Colon (tissue), 2 donors: ENCODE measurements around the gene COLQ.

Experiments used
- FAIRE-seq: peaks from 2 replicates; lab custom pipeline; 2012; peaks lifted over from hg19 to GRCh38; lab: Jason Lieb, UNC
- donor health status: control.
- donor health status: control.

COLQ gene

GRCh38 chr3:15520185-15520584 is 1.3 kb downstream of the COLQ start:
- no peak for FAIRE-seq

DNA sequence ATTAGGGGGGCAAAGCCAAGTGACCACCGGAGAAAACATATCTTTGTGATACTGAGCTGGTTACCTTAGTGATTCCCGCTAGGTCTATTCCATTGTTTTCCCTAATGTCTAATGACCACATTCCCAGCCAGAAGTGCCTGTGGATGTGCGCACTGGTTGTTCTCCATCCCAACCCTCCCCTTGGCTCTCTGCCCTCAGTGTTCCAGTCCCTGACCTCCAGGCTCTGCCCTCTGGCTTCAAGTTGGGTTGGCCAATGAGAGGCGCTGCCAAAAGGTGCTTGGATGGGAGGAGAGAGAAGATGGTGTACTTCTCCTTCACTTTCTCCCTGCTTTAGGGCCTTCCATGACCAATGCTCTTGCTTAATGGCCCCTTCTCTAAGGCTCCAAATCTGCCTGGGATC is 2.4 kb downstream of the COLQ start:
- no peak for FAIRE-seq

GRCh38 chr3:15514663-15515340 is 6.7 kb downstream of the COLQ start:
- FAIRE-seq, result no peak

DNA sequence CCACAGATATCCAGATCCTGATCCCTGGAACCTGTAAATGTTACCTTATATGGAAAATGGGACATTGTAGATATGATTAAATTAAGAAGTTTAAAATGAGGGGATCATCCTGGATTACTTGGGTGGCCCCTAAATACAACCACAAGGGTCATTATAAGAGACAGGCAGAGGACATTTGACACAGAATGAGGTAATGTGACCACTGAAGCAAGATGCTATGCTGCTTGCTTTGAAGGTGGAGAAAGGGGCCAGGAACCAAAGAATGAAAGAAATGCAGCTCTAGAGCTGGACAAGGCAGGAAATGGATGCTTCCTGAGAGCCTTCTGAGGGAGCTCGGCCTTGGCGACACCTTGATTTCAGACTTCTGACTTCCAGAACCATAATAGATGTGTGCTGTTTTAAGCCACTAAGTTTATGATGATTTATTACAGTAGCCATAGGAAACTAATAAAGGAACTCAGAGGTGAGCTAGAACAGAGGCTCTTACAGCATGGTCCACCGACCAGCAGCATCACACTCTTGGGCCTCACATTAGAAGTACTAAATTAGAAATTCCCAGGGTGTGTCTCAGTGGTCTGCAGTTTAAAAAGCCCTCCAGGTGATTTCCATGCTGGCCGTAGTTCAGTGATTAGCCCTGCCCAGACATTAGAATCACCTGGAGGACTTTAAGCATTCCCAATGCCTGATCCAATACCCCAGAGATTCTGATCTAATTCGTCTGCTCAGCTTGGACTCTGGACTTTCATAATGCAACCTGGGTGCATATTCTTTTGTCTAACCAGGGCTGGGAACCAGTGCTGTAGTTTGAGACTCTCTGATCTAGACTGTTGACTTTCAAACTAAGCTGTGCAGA is 7.5 kb downstream of the COLQ start:
- FAIRE-seq, result no peak

DNA sequence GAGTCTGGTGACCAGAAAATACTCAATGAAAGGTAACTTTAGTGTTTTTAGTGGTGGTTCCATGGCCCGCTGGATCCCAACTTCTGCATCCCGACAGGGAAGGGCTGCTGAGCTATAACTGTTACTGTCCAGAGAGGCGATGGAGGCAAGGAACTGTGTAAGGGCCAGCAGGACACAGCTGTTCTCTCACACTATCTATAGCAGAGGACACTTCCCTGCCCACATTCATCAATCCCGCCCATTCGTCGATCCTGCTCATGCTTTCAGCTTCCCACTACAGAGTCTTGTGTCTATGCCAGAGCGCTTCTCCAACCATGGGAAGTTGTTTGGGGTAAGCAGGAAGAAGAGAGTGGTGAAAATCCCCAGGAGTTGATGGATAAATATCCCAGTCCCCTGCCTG is 8.4 kb downstream of the COLQ start:
- no peak for FAIRE-seq

DNA sequence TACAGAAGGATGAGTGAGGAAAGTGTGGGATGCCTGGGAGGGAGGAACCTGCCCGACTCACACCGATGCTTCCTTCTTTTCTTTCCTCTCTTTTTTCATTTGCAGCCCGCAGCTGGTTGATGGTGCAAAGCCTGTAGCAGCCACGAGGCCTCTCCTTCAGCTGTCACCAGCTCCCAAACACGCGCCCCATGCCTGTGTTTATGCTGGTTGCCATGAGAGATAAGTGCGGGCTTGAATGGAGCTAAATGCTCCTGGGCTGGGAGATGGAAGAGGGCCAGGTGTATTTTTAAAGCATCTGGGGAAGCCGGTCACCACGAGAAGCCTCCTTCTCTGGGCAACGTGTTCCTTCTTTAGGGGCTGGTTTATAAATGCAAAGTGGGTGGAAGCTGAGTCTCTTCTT is 9.3 kb downstream of the COLQ start:
- FAIRE-seq, result no peak

- no peak for FAIRE-seq
Measured at GRCh38 chr3:15511156-15511555, 10.3 kb downstream of the COLQ start.

DNA sequence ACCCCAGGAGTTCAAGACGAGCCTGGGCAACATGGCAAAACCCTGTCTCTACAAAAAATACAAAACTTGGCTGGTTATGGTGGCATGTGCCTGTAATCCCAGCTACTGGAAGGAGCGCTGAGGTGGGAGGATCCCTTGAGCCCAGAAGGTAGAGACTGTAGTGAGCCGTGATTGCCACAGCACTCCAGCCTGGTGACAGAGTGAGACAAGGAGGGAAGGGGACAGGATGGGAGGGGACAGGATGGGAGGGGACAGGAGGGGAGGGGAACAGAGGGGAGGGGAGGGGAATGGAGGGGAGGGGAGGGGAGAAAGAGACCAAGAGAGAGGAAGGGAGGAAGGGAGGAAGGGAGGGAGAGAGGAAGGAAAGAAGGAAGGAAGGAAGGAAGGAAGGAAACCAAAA is 11.0 kb downstream of the COLQ start:
- no peak for FAIRE-seq

DNA sequence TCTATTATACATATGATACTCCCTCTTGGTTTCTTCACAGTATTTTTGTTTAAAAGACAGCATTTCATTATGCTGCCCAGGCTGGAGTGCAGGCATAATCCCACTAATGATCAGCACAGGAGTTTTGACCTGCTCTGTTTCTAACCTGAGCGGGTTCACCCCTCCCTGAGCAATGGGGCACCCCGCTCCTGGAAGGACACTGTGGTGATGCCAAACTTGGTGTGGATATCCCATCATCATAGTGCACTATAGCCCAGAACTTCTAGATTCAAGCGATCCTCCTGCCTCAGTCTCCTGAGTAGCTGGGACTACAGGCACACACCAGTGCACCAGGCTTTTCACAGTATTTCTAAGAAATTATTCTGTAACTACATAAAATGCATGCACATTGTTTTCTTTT is 14.9 kb downstream of the COLQ start:
- FAIRE-seq, result no peak

DNA sequence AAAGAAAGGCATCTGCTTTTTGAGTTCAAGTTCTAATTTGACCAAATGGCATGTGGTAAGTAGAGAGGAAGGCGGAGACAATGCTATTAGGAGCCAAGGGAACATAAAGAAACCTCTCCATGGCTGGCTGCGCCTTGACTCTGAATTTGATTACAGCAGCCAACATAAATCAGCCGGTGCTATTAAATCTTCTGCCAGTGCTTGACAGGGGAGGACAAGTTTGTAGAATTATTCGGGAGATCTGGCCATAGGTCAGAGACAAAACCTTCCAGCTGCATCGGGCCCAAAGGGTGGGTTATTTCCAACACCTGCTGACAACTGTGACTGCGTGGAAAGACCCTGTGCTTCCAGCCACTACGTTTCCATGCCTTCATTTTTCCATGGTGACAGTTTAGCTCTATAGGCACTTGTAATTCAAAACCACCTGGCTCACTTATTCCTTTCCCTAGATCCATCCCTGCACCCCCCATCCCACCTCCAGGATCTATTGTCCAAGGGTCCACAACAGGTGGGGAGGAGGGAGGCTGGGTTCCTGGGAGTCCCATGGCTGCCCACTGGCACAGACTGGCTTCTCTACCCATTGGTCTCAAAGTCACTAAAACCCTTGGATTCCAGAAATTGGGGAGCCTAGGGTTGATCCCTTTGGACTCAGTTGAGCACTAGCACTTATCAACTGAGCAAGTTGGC is 15.9 kb downstream of the COLQ start:
- FAIRE-seq, result no peak

DNA sequence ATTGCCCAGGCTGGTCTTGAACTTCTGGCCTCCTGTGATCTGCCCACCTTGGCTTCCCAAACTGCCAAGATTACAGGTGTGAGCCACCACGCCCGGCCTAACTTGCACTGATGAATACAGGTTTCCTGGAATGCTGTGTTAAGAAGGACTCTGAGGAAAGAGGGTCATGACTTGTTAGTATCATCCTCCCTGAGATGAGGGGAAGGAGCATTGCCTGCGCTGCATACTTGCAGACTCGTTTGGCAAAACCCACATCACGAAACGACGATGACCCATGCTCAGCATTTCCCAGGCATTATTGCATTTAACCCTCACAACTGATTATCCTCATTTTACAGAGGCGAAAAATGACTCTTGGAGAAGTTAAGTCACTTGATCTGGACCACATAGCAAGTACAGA is 18.9 kb downstream of the COLQ start:
- FAIRE-seq, result no peak

- FAIRE-seq, result no peak
Measured at GRCh38 chr3:15501126-15501525, 20.4 kb downstream of the COLQ start.

GRCh38 chr3:15500107-15500724 is 21.3 kb downstream of the COLQ start:
- no peak for FAIRE-seq

- no peak for FAIRE-seq
Measured at GRCh38 chr3:15499536-15499935, 22.0 kb downstream of the COLQ start.

DNA sequence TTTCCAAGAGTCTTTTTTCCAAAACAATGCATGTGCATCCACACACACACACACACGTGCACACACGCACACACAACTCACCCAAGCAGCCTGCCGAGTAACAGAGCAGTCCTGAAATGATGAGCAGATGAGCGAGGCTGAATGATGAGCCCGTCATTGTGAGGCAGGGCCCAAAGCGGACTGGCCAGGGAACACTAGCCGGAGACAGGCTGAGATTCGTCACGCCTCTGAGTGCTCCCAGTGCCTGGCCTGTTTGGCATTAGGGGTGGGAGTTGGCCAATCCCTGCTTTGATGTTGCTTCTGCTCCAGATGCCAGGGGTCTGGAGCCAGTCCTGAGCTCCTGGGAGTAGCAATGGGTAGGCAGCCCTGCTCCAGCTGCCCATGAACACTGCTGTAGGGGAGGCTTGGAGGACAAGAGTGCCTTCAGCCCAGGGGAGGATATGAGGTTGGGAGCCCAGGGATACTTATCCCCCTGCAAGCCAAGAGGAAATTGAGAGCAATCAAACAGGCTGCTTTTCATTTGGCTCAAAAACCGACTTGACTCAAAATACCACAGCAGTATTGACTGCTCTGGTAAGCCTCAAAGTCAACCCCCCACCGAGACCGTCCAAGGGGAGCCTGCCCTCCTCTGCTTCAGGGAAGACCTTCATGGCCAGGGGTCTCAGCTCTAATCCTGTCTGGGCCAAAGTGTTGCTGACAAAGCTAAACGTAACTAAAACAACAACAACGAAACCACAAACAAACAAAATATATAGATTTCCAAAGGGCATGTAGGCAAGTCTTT is 22.9 kb downstream of the COLQ start:
- FAIRE-seq, result no peak

DNA sequence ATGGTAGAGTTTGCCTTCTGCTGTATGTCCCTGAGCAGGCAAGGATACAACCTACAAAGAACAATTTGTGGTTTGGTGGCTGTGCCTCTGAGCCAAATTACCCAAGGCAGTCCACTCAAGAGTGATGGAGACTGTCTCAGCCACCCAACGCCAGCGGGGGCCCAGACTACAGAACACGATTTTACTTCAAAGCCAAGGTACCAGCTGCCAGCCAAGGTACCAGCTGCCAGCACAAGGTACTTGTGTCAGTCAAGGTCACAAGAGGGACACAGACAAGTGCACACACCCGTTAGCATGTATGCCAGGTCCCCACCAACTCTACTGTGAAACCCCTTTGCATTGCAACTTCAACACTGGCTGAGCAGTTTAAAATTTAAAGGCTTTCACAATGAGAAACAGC is 23.5 kb downstream of the COLQ start:
- FAIRE-seq, result no peak

DNA sequence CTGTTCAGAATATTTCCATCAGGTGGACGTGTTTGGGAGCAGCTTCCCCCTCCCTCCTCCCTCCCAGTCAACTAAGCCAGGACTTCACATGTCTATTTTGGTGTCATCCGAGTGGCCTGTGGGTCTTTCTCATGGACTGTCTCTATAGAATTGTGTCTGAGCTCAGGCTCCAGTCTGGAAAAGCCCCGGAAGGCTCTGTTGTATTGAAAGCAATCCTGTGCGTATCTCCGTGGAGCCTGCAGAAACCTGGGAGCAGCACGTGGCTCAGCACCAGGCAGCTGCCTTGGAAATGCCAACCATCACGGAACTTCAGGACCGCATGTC is 25.2 kb downstream of the COLQ start:
- no peak for FAIRE-seq

- no peak for FAIRE-seq
Measured at GRCh38 chr3:15495461-15496340, 25.8 kb downstream of the COLQ start.

- no peak for FAIRE-seq
Measured at GRCh38 chr3:15493436-15493835, 28.1 kb downstream of the COLQ start.

GRCh38 chr3:15492847-15493360 is 28.6 kb downstream of the COLQ start:
- no peak for FAIRE-seq

DNA sequence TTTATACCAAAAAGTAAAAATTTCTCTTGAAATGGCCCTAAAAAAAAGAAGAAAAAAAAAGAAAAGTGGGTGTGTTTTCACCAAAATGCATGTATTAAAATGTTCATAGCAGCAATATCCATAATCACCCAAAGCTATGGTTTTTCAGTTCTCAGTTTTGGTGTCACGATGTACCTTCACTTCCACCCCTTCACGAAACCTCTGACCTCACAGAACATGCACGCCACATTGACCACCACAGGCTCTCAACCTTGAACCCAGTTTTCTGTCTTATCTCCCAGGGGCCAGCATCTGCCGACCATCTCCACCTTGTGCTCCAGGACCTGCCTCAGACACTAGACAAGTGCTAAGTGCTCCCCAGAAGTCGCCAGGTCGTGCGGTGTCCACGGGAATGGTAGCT is 30.4 kb downstream of the COLQ start:
- FAIRE-seq, result no peak
